IMR-90 (cell line): ENCODE measurements around the gene RGL4. TPM values are rescaled to one million over a fixed set of nuclear protein-coding genes. Genes with fewer than 3 reads are reported as not detected.

ENCODE experiments used
- ATAC-seq: fragments of 200-7000 bp; cut with Tn5 transposase; 2 replicates; pipeline ENCODE4 v1.9.1; 2020; ENCODE audit warnings: low read depth, mild to moderate bottlenecking, moderate library complexity
- BruUV-seq: library from RNA; stranded (reverse); fragments of 400-500 nt; replicated peaks from 2 replicates; lab custom pipeline; 2021; lab: Mats Ljungman, UMichigan
- CTCF ChIA-PET: fragments of 300-600 bp; formaldehyde crosslinking; extraction: SDS; loops from one replicate; lab custom pipeline; 2021; ENCODE audit warnings: antibody characterized with exemption; lab: Yijun Ruan, JAX
- POLR2A ChIA-PET: fragments of 300-600 bp; sonication (Branson Sonifier 250); formaldehyde crosslinking; loops from one replicate; lab custom pipeline; 2022; ENCODE audit warnings: antibody characterized with exemption; ENCODE audit not compliant: unreplicated experiment; lab: Charles Lee
- DNase-seq: peaks from one replicate; pipeline ENCODE4 v3.0.0; 2013
- H2AFZ ChIP-seq: replicated peaks from 2 replicates; pipeline ENCODE3; 2013; ENCODE audit warnings: low read length, mild to moderate bottlenecking; ENCODE audit not compliant: poor library complexity
- H2AK5ac ChIP-seq: 2 replicates; pipeline ENCODE4 v1.6.1; 2013; ENCODE audit warnings: low read depth, low read length, inconsistent platforms
- H2AK9ac ChIP-seq: replicated peaks from 2 replicates; pipeline ENCODE3; 2013; ENCODE audit warnings: mild to moderate bottlenecking, low read depth, low read length, moderate library complexity; ENCODE audit not compliant: poor library complexity
- H2BK120ac ChIP-seq: 2 replicates; pipeline ENCODE4 v1.6.1; 2013; ENCODE audit warnings: low read depth, low read length, inconsistent platforms
- H2BK15ac ChIP-seq: 3 replicates; pipeline ENCODE4 v1.6.1; 2013; ENCODE audit warnings: low read depth, low read length, inconsistent platforms
- H2BK20ac ChIP-seq: 2 replicates; pipeline ENCODE4 v1.6.1; 2013; ENCODE audit warnings: low read depth, mild to moderate bottlenecking, inconsistent platforms, low read length, moderate library complexity
- H2BK5ac ChIP-seq: 2 replicates; pipeline ENCODE4 v1.6.1; 2013; ENCODE audit warnings: mild to moderate bottlenecking, low read depth, low read length, inconsistent platforms; ENCODE audit not compliant: poor library complexity, severe bottlenecking
- H3K14ac ChIP-seq: replicated peaks from 2 replicates; pipeline ENCODE4 v1.6.1; 2013; ENCODE audit warnings: low read depth, low read length, inconsistent platforms
- H3K18ac ChIP-seq: 2 replicates; pipeline ENCODE4 v1.6.1; 2013; ENCODE audit warnings: low read depth, low read length, control low read depth
- H3K23ac ChIP-seq: 2 replicates; pipeline ENCODE4 v1.6.1; 2013; ENCODE audit warnings: low read depth, low read length, inconsistent platforms
- H3K27ac ChIP-seq: 2 replicates; pipeline ENCODE4 v1.5.1; 2013; ENCODE audit warnings: mild to moderate bottlenecking, control low read depth, low read length; ENCODE audit not compliant: insufficient read depth
- H3K27me3 ChIP-seq: 2 replicates; pipeline ENCODE4 v1.6.1; 2013; ENCODE audit warnings: low read length; ENCODE audit not compliant: control insufficient read depth, insufficient read depth
- H3K36me3 ChIP-seq: 2 replicates; pipeline ENCODE4 v1.6.1; 2013; ENCODE audit warnings: low read length, mixed read lengths; ENCODE audit not compliant: control insufficient read depth, insufficient read depth
- H3K4ac ChIP-seq: 2 replicates; pipeline ENCODE4 v1.6.1; 2013; ENCODE audit warnings: low read depth, low read length, inconsistent platforms
- H3K4me1 ChIP-seq: 2 replicates; pipeline ENCODE4 v1.6.1; 2013; ENCODE audit warnings: low read length, mixed read lengths; ENCODE audit not compliant: control insufficient read depth, insufficient read depth
- H3K4me2 ChIP-seq: 2 replicates; pipeline ENCODE4 v1.6.1; 2013; ENCODE audit warnings: low read depth, mild to moderate bottlenecking, control low read depth, low read length, moderate library complexity
- H3K4me3 ChIP-seq: 2 replicates; pipeline ENCODE4 v1.5.1; 2013; ENCODE audit warnings: low read depth, mild to moderate bottlenecking, control low read depth, low read length, moderate library complexity; ENCODE audit not compliant: insufficient read depth
- H3K56ac ChIP-seq: 2 replicates; pipeline ENCODE4 v1.6.1; 2013; ENCODE audit warnings: low read length, inconsistent platforms; ENCODE audit not compliant: insufficient read depth; ENCODE audit errors: extremely low read depth
- H3K79me1 ChIP-seq, 2 experiments: 2 replicates each; pipeline ENCODE4 v1.6.1; 2013; ENCODE audit warnings: low read length in 2 of 2, inconsistent platforms in 1 of 2, low read depth in 1 of 2
- H3K9ac ChIP-seq: 2 replicates; pipeline ENCODE4 v1.6.1; 2013; ENCODE audit warnings: low read depth, low read length, control low read depth
- H3K9me1 ChIP-seq: 2 replicates; pipeline ENCODE4 v1.6.1; 2013; ENCODE audit warnings: low read length, inconsistent platforms; ENCODE audit not compliant: insufficient read depth
- H3K9me3 ChIP-seq: 2 replicates; pipeline ENCODE4 v1.6.1; 2013; ENCODE audit warnings: low read length; ENCODE audit not compliant: control insufficient read depth, insufficient read depth
- H4K20me1 ChIP-seq: 2 replicates; pipeline ENCODE4 v1.6.1; 2013; ENCODE audit warnings: low read length, inconsistent platforms; ENCODE audit not compliant: insufficient read depth
- H4K5ac ChIP-seq: 2 replicates; pipeline ENCODE4 v1.6.1; 2013; ENCODE audit warnings: mild to moderate bottlenecking, low read depth, low read length, control low read depth
- H4K8ac ChIP-seq, 2 experiments: 2 replicates each; pipeline ENCODE4 v1.6.1; 2013; ENCODE audit warnings: low read depth in 2 of 2, low read length in 2 of 2, control low read depth in 1 of 2, inconsistent platforms in 1 of 2
- H4K91ac ChIP-seq: 2 replicates; pipeline ENCODE4 v1.6.1; 2013; ENCODE audit warnings: low read depth, low read length, inconsistent platforms; ENCODE audit not compliant: insufficient read depth
- MAFK ChIP-seq: IDR thresholded peaks from 2 replicates; pipeline ENCODE4 v1.6.1; 2012; ENCODE audit warnings: low read depth, low read length, improper control_type of control experiment
- NFE2L2 ChIP-seq: fragments of 150-350 bp; IDR thresholded peaks from 2 replicates; pipeline ENCODE4 v1.6.1; 2016; ENCODE audit warnings: low read depth, mild to moderate bottlenecking, low read length
- POLR2A ChIP-seq: IDR thresholded peaks from 2 replicates; pipeline ENCODE4 v1.6.1; 2012; ENCODE audit warnings: mild to moderate bottlenecking, low read depth, low read length
- WGBS, 2 experiments: methylation state at CpG; one replicate each; pipeline versions ENCODE4 v1.1.5 to v1.1.7; 2013; ENCODE audit warnings: missing lambda C conversion rate in 2 of 2; ENCODE audit not compliant: insufficient read length in 1 of 2; ENCODE audit errors: extremely low coverage in 2 of 2; 5-methylcytosine and 5-hydroxymethylcytosine counted together
- dilution Hi-C: fragments of 300-500 bp; cut with HindIII; formaldehyde crosslinking; loops from one replicate; pipeline ENCODE4 v1.14.3; 2018; ENCODE audit warnings: low sequenced_read_pairs; ENCODE audit not compliant: unreplicated experiment
- in situ Hi-C: fragments of 300-500 bp; cut with MboI; formaldehyde crosslinking; loops from 3 replicates; pipeline ENCODE4 v1.14.3; 2019; ENCODE audit warnings: low sequenced_read_pairs, inconsistent platforms, mixed read lengths
- intact Hi-C: fragments of 100-400 bp; cut with micrococcal nuclease; formaldehyde crosslinking; loops from 2 replicates; pipeline ENCODE4 v1.10.0; 2022
- polyA plus RNA-seq, 3 experiments: library from polyadenylated mRNA; depleted of rRNA; stranded (reverse); fragments of >200 nt; gene quantifications; 2 replicates each; pipeline ENCODE4 v1.2.3, GENCODE V29; 2012; ENCODE audit warnings: low replicate concordance in 1 of 3
- total RNA-seq: library from RNA; depleted of rRNA; stranded (reverse); fragments of >200 nt; gene quantifications from 2 replicates; pipeline ENCODE4 v1.2.3, GENCODE V29; 2012
- TF ChIP-seq, protein P1 (sequence below): conservative IDR thresholded peaks from 2 replicates; pipeline ENCODE4 v1.5.1; 2012; ENCODE audit warnings: mild to moderate bottlenecking, low read depth, low read length, improper control_type of control experiment
- TF ChIP-seq, protein P2 (sequence below): fragments of 150-350 bp; IDR thresholded peaks from 2 replicates; pipeline ENCODE4 v1.6.1; 2016; ENCODE audit warnings: low read depth, mild to moderate bottlenecking, low read length, moderate library complexity, borderline replicate concordance

Gene RGL4
- total and polyA plus RNA-seq, 2 of the 4 experiments (the other 2 are of a cell fraction): not detected

- DNase-seq: no peak
- Histone ChIP-seq H4K8ac (no peak overlapping the region), H3K27me3 (no peaks in the 10 kb centered on the region), H2BK120ac (no peak overlapping the region), H2BK5ac (no peak overlapping the region), H4K20me1 (no peaks in the 10 kb centered on the region), H3K4me3 (no peak overlapping the region), H2BK15ac (no peak overlapping the region), H3K4me2 (no peak overlapping the region), H2BK20ac (no peak overlapping the region), H3K4me1 (0 out of 2 replicates have a peak, but pooled peaks cover 5% of the 10 kb centered on the region), H3K79me1 (peaks cover 10 to 32% of the 10 kb centered on the region in 2 experiments), H2AFZ (no peak overlapping the region), H3K9me3 (no peaks in the 10 kb centered on the region), H4K5ac (no peak overlapping the region), H3K9ac (no peak overlapping the region), H3K56ac (no peak overlapping the region), H3K36me3 (peaks cover 18% of the 10 kb centered on the region), H4K91ac (no peak overlapping the region), H2AK5ac (no peak overlapping the region), H3K14ac (no peak overlapping the region), H3K4ac (no peak overlapping the region), H3K18ac (no peak overlapping the region), H3K9me1 (peaks cover 14% of the 10 kb centered on the region), H2AK9ac (no peak overlapping the region), H3K23ac (no peak overlapping the region), H3K27ac (no peak overlapping the region)
- no peak for ATAC-seq
- CTCF ChIA-PET: no interaction called here
- dilution Hi-C loops: no loop called here
- POLR2A ChIA-PET: no interaction called here
- in situ Hi-C loops: no loop called here
- intact Hi-C loops: no loop called here
- no TSS peak for BruUV-seq
- TF ChIP-seq NFE2L2: no peak
- TF ChIP-seq, protein P1, sequence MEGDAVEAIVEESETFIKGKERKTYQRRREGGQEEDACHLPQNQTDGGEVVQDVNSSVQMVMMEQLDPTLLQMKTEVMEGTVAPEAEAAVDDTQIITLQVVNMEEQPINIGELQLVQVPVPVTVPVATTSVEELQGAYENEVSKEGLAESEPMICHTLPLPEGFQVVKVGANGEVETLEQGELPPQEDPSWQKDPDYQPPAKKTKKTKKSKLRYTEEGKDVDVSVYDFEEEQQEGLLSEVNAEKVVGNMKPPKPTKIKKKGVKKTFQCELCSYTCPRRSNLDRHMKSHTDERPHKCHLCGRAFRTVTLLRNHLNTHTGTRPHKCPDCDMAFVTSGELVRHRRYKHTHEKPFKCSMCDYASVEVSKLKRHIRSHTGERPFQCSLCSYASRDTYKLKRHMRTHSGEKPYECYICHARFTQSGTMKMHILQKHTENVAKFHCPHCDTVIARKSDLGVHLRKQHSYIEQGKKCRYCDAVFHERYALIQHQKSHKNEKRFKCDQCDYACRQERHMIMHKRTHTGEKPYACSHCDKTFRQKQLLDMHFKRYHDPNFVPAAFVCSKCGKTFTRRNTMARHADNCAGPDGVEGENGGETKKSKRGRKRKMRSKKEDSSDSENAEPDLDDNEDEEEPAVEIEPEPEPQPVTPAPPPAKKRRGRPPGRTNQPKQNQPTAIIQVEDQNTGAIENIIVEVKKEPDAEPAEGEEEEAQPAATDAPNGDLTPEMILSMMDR: no peak
- no peak for TF ChIP-seq MAFK
- TF ChIP-seq, protein P2, sequence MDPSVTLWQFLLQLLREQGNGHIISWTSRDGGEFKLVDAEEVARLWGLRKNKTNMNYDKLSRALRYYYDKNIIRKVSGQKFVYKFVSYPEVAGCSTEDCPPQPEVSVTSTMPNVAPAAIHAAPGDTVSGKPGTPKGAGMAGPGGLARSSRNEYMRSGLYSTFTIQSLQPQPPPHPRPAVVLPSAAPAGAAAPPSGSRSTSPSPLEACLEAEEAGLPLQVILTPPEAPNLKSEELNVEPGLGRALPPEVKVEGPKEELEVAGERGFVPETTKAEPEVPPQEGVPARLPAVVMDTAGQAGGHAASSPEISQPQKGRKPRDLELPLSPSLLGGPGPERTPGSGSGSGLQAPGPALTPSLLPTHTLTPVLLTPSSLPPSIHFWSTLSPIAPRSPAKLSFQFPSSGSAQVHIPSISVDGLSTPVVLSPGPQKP: no peak
- TF ChIP-seq POLR2A: no peak
- 77% methylated on average over 5 of the region's 23 CpGs; no CpG with 5 or more reads in 1 of the 2 experiments for WGBS, 2 experiments
Observed at GRCh38 chr22:23714596-23715578, 24.1 kb downstream of the RGL4 start.
